Stimulated activated CD4-positive, alpha-beta T cell treated with anti-CD3 and anti-CD28 coated beads, Interleukin-12 subunit alpha, Interleukin-12 subunit beta, amount 100 ng/mL, for 48 hours (primary cell): Measurements from ENCODE around the gene GAK.

Source experiments
- DNase-seq, 3 donors: peaks; one replicate each; pipeline ENCODE4 v3.0.0-alpha.2; 2020; ENCODE audit warnings: low read depth in 2 of 3, low spot score in 1 of 3

GAK gene

GRCh38 chr4:851701-852430 lies 80.2 kb downstream of the GAK start:
- no peak for DNase-seq

DNA sequence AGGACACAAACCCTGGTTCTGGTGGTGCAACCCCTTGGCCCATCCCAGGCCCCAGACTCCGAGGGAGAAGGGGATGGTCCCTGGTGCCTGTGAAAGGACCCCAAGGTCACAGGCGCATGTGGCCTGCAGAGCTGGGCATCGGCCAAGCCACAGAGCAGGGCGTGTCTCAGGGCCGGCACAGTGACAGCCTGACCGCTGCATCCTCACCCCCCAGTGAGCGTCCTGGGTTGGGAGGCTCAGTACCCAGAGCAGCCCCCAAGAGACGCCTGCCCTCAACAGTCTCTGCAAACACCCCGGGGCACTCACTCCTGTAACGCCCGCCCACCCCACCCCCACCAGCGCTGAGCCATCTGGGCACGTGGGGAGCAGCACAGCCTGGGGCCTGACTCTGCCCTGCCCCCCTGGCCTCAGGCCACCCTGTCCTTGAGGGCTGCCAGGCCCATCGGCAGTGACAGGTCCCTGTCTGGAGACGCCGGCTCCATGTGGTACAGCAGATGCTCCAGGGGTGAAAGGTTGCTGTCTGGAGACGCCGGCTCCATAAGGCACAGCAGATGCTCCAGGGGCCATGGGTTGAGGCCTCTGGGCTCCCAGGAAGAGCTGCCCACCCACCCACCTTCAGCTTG lies 81.7 kb downstream of the GAK start:
- DNase-seq = no peak

GRCh38 chr4:849478-850175 lies 82.5 kb downstream of the GAK start:
- DNase-seq = no peak

GRCh38 chr4:848803-849477 lies 83.2 kb downstream of the GAK start:
- no peak for DNase-seq

DNA sequence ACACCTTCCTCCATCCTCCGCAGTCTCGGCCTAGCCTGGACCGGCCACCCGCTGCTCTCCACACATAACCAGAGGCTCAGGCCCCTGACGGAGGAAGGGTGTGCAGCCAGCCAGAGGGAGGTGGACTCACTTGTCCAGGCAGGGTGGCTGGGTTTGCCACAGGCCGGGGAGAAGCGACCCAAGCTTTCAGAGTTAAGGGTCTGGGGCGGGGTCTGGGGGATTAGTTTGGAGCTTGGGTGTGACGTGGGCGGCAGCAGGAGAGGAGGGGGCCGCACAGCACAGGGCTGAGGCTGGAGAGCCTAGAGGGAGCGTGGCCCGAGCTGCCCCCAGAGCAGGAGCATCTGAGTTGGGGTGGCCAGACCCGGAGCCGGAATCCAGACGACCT lies 83.8 kb downstream of the GAK start:
- DNase-seq = no peak

- DNase-seq = no peak
These were observed 86.3 kb downstream of the GAK start for GRCh38 chr4:845836-846251.

DNA sequence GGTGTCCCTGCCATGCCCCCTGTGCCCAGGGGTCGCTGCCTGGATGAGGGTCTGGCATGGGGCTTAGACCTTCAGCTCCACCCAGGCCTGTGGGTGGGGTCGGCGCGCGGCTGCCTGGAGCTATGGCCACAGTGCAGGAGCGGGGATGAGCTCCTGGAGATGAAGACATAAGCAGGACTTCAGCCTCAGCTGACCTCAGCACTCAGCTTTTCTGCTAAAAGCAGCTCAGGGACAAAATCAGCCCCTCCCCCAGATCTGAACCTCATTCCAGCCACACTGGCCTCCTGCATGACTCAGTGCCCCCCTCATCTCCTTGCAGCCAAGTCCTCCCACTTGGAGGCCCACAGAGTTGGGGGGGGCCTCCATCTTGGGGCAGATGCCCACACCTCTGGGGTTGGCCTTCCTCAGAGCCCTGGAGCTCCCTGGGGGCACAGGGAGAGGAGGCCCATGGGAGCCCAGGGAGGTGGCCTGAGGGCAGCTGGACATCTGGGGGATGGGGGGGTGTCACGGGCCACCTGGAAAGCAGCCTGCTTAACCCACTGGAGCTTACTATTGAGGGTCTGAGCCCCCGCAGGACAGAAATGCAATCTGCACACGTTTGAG lies 86.8 kb downstream of the GAK start:
- DNase-seq = no peak

- DNase-seq = no peak
These were observed 87.3 kb downstream of the GAK start for GRCh38 chr4:844752-845232.

DNA sequence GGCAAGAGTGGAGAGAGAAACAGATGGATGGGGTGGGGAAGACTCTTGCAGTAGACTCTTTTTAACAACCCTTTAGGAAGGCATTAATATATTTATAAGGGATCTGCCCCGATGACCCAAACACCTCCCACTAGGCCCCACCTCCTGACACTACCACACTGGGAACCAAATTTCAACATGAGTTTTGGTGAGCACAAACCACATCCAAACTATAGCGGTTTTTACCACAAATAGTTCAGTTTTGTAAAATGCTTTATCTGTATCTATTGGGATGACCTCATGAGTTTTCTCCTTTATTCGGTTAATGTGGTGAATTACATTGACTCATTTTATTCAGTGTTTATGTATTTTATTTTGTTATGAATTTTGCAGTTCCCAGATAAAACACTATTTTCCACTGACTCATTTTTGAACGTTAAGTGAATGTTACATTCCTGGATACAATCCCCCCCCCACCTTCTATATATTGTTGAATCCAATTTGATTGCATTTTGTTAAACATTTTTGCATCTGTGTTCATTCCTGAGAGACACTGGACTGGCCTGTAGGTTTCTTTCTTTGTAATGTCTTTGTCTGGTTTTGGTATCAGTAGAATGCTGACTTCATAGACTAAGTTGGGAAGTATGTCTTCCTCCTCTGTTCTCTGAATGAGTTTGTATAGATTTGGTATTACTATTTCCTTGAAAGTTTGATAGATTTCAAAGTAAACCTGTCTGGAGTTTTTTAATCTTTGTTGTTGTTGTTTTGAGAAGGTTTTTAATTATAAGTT lies 92.3 kb downstream of the GAK start:
- peak in 1 of 3 donors; percentile 20 for DNase-seq

- DNase-seq = no peak
These were observed 94.3 kb downstream of the GAK start for GRCh38 chr4:837772-838171.

DNA sequence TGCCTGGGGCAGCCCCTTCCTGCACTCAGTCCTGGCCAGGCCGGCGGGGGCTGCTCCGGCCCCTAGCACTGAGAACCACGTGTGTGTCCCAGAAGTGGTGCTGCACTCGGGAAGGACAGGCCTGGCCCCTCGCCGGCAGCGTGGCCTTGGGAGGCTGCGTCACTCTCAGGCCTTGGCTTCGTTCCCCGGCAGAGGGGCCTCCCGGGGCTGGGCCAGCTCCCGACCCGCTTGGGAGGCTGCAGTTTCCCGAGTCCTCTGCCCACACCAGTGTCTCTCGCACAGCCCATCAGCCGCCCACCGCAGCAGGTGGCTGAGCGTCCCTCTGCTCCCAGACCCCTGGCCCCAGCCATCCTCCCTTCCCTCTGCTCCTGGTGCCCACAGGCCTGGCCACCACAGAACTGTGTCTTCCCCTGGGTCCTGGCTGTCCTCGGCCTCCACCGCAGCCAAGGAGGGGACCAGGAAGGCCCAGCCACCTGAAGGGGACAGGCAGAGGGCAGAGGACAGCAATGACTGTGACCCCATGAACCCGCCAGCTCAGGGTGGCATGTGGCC lies 95.3 kb downstream of the GAK start:
- DNase-seq = no peak

- DNase-seq = no peak
These were observed 96.1 kb downstream of the GAK start for GRCh38 chr4:836003-836511.

GRCh38 chr4:835148-836002 lies 96.7 kb downstream of the GAK start:
- no peak for DNase-seq

GRCh38 chr4:834368-835147 lies 97.6 kb downstream of the GAK start:
- no peak for DNase-seq

DNA sequence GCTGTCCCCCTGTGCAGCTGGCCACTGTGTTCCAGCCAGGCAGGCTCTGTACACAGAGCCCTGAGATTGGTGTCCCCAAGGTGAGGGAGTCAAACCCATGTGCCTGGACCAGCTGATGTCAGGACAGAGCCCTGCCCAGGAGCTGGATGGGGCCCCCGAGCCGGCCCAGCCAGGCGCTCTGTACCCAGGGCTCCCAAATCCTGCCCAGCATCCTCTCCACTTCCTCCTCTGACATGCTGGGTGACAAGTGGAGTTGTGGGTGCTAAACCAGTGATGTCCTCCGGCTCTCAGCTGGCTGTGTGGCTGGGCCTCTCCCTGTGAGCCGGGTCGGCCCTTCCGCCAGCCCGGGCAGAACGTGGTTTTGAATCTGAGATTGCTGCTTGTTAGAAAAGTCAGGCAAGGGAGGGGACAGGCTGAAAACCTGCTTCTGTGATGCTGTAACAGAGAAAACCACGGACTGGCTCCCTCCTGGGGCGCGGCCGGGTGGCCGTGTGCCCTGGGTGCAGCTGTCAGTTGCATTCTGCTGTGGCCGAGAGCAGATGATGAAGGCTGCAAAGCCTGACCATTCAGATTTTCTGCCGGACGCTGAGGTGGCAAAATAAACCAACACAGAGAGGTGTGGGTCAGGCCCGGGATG lies 98.3 kb downstream of the GAK start:
- DNase-seq = no peak

DNA sequence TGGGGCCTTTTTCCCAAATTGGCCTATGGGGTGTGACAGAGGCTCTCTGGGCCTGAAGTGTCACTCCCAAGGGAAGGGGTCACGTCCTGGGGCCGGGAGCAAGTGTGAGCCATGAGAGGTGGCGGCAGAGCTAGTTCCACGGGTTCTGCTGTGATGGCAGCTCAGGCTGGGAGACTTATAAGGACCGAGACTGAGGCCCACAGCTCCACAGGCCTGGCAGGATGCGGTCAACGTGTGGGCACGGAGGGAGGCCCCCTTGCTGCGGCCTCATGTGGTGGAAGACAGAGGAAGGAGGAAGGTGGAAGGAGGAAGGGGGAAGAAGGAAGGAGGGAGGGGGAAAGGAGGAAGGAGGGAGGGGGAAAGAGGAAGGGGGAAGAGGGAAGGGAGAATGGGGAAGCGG lies 99.0 kb downstream of the GAK start:
- DNase-seq = peak in 1 of 3 donors; percentile 25

GRCh38 chr4:832536-832935 lies 99.6 kb downstream of the GAK start:
- no peak for DNase-seq

GRCh38 chr4:832108-832507 lies 100.0 kb downstream of the GAK start:
- DNase-seq = no peak
